Hepatocyte (in vitro differentiated cells): Measurements from ENCODE around the gene NPM1. TPM values are rescaled to one million over a fixed set of nuclear protein-coding genes. Genes with fewer than 3 reads are reported as not detected.
A peak's percentile ranks its signal among the peaks of the same experiment; 100 is the strongest.

ENCODE experiments used
- DNase-seq: peaks from one replicate; pipeline ENCODE4 v3.0.0-alpha.2; 2016; ENCODE audit warnings: low spot score
- H2AFZ ChIP-seq: fragments of 200-600 bp; sonication (generic); 2 replicates; pipeline ENCODE4 v1.6.0; 2016; ENCODE audit warnings: antibody characterized with exemption, mild to moderate bottlenecking
- H3K27ac ChIP-seq: fragments of 200-600 bp; sonication (generic); 2 replicates; pipeline ENCODE4 v1.5.1; 2016; ENCODE audit warnings: mild to moderate bottlenecking
- H3K27me3 ChIP-seq: fragments of 200-600 bp; sonication (generic); 2 replicates; pipeline ENCODE4 v1.6.1; 2016
- H3K36me3 ChIP-seq: fragments of 200-600 bp; sonication (generic); replicated peaks from 2 replicates; pipeline ENCODE4 v1.5.1; 2016; ENCODE audit warnings: low read depth; ENCODE audit not compliant: insufficient read depth
- H3K4me1 ChIP-seq: fragments of 200-600 bp; sonication (generic); 2 replicates; pipeline ENCODE4 v1.5.1; 2016; ENCODE audit warnings: mild to moderate bottlenecking, moderate library complexity; ENCODE audit not compliant: insufficient read depth
- H3K4me2 ChIP-seq: fragments of 200-600 bp; sonication (generic); 2 replicates; pipeline ENCODE4 v1.6.0; 2016
- H3K4me3 ChIP-seq: fragments of 200-600 bp; sonication (generic); 2 replicates; pipeline ENCODE4 v1.5.1; 2016; ENCODE audit warnings: mild to moderate bottlenecking
- H3K79me2 ChIP-seq: fragments of 200-600 bp; sonication (generic); 2 replicates; pipeline ENCODE4 v1.6.0; 2017; ENCODE audit warnings: mild to moderate bottlenecking
- H3K9me2 ChIP-seq: fragments of 200-600 bp; sonication (generic); replicated peaks from 2 replicates; pipeline ENCODE4 v1.6.0; 2017; ENCODE audit warnings: mild to moderate bottlenecking; ENCODE audit not compliant: insufficient read depth
- H3K9me3 ChIP-seq: fragments of 200-600 bp; sonication (generic); 2 replicates; pipeline ENCODE4 v1.5.1; 2016; ENCODE audit warnings: low read depth, mild to moderate bottlenecking
- H4K20me1 ChIP-seq: fragments of 200-600 bp; sonication (generic); 2 replicates; pipeline ENCODE4 v1.6.0; 2016; ENCODE audit warnings: mild to moderate bottlenecking; ENCODE audit not compliant: insufficient read depth, poor library complexity, severe bottlenecking
- CTCF ChIP-seq: fragments of 200-600 bp; sonication (generic); IDR thresholded peaks from 2 replicates; pipeline ENCODE4 v1.5.1; 2016; ENCODE audit warnings: antibody characterized with exemption, mild to moderate bottlenecking; ENCODE audit not compliant: poor library complexity
- EZH2 ChIP-seq: fragments of 200-600 bp; sonication (generic); IDR thresholded peaks from 2 replicates; pipeline ENCODE4 v1.6.1; 2016; ENCODE audit warnings: antibody characterized with exemption, mild to moderate bottlenecking, borderline replicate concordance
- EZH2phosphoT487 ChIP-seq: fragments of 200-600 bp; sonication (generic); IDR thresholded peaks from one replicate; pipeline ENCODE4 v1.6.1; 2018; ENCODE audit warnings: antibody characterized with exemption, mild to moderate bottlenecking, low read depth, moderate library complexity; ENCODE audit not compliant: unreplicated experiment, severe bottlenecking
- WGBS: methylation state at CpG from one replicate; pipeline ENCODE4 v1.1.6; 2016; ENCODE audit warnings: low lambda C conversion rate; ENCODE audit errors: missing lambda C conversion rate; 5-methylcytosine and 5-hydroxymethylcytosine counted together
- polyA plus RNA-seq: library from polyadenylated mRNA; unstranded; fragments of >200 nt; fragmentation: Nextera tagmentation; extraction: Ambion mirVana; gene quantifications from 2 replicates; pipeline ENCODE4 v1.2.1, GENCODE V29; 2016
- total RNA-seq: library from RNA; depleted of rRNA; stranded (reverse); fragments of >200 nt; gene quantifications from 2 replicates; pipeline ENCODE4 v1.2.3, GENCODE V29; 2014

Gene NPM1
- total and polyA plus RNA-seq, 2 experiments from 2014 or later: 443 to 1,088 TPM

- H4K20me1 ChIP-seq: peaks cover 66% of the 10 kb centered on the region
- no peak for DNase-seq
- 67% methylated on average over 3 of the region's 3 CpGs for WGBS
- H3K36me3 ChIP-seq: peaks cover 20% of the 10 kb centered on the region
- H3K9me2 ChIP-seq: no peaks in the 10 kb centered on the region
- TF ChIP-seq EZH2phosphoT487: no peak
- peak; percentile 41 for TF ChIP-seq CTCF
- no peak for TF ChIP-seq EZH2
- H3K27ac ChIP-seq: no peak overlapping the region
- no peak overlapping the region for H2AFZ ChIP-seq
- peaks cover 58% of the 10 kb centered on the region for H3K79me2 ChIP-seq
- H3K4me1 ChIP-seq: no peaks in the 10 kb centered on the region
- H3K27me3 ChIP-seq: no peaks in the 10 kb centered on the region
- H3K9me3 ChIP-seq: no peaks in the 10 kb centered on the region
- H3K4me3 ChIP-seq: no peak overlapping the region
- no peak overlapping the region for H3K4me2 ChIP-seq
These were observed 18.0 kb downstream of the NPM1 start for GRCh38 chr5:171405615-171406014.

GRCh38 chr5:171407234-171407633 lies 19.6 kb downstream of the NPM1 start:
- Histone ChIP-seq H3K9me2 (no peaks in the 10 kb centered on the region), H3K27ac (no peak overlapping the region), H3K9me3 (no peaks in the 10 kb centered on the region), H3K4me3 (no peak overlapping the region), H3K36me3 (peaks cover 10% of the 10 kb centered on the region), H3K4me2 (no peak overlapping the region), H3K27me3 (no peaks in the 10 kb centered on the region), H4K20me1 (peaks cover 72% of the 10 kb centered on the region), H2AFZ (no peak overlapping the region), H3K79me2 (peaks cover 49% of the 10 kb centered on the region), H3K4me1 (no peaks in the 10 kb centered on the region)
- TF ChIP-seq EZH2 (no peak), CTCF (no peak), EZH2phosphoT487 (no peak)
- 90% methylated on average over 4 of the region's 4 CpGs for WGBS
- DNase-seq: no peak

GRCh38 chr5:171409164-171410136 lies 21.8 kb downstream of the NPM1 start:
- Histone ChIP-seq H3K9me2 (no peaks in the 10 kb centered on the region), H3K4me1 (no peaks in the 10 kb centered on the region), H3K27me3 (no peaks in the 10 kb centered on the region), H4K20me1 (peaks cover 90% of the 10 kb centered on the region), H3K36me3 (peaks cover 10% of the 10 kb centered on the region), H3K79me2 (peaks cover 49% of the 10 kb centered on the region), H3K4me3 (no peak overlapping the region), H3K27ac (no peak overlapping the region), H2AFZ (no peak overlapping the region), H3K9me3 (no peaks in the 10 kb centered on the region), H3K4me2 (no peak overlapping the region)
- no peak for DNase-seq
- 90% methylated on average over 8 of the region's 8 CpGs for WGBS
- TF ChIP-seq CTCF: no peak
- no peak for TF ChIP-seq EZH2phosphoT487
